ENCODE measurements around the gene MT1F.

The MT1F gene

DNA sequence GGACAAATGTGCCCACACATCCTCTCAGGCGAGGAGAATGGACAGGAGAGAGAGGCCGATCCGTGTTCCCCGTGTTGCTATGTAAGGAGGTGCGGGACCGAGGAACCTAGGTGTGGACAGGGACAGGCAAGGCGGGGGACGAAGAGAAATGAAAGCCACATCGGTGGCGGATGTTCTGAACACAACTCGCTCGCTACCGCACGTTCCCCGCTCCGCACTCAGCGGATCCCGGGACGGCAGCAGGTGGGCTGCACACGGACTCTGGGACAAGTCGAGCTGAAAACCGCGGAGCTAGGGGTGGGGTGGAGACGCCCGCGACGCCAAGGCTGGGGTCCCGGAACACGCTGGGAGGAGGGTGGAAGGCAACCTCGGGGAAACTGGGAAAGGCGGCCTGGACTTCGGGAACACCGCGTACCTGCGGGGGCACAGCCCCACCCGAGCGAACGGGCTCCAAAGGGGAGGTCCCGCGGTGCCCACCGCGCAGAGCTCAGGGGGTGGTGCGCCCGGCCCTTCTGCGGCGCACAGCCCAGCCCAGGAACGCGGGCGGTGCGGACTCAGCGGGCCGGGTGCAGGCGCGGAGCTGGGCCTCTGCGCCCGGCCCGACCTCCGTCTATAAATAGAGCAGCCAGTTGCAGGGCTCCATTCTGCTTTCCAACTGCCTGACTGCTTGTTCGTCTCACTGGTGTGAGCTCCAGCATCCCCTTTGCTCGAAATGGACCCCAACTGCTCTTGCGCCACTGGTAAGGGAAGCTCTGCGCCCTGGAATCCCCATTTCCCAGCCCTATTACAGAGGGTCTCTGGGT lies 32.4 kb upstream of the MT1F start, which contains the start of gene MT1E:
Gene MT1E, plus strand, starts transcription at position 642 of the 803 bp plus-strand sequence. Its CDS starts 71 bp downstream, at position 713.
- in situ Hi-C loops (cut with MboI; ENCODE audit: low sequenced_read_pairs), result no loop called here

DNA sequence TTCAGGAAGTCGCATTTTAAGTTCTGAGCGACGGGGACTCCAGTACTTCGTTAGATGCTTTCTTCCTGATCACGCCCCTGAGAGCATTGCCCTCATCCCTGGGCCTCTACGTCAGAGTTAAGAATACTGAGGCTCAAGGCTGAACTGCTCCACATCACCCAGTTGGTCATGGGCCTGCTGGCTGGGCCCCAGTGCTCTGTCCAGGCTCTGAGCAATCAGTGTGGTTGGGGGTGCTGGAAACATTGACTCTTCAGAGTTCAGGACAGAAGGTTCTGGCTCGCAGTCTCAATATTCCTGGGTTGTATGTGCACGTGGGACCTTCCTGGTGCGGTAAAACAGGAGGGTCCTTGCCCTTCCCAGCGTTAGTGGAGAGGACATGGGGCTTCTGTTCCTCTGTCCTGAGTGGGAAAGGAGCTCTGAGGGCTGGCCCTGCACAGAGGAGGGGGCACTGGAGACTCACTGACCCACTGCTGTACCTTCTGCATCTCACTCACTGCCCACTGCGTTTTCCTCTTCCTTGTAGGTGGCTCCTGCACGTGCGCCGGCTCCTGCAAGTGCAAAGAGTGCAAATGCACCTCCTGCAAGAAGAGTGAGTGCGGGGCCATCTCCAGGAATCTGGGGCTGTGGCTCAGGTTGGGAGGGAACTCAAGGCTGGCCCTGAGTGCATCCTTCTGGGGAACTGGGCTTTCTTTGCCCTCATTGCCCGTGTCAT lies 31.7 kb upstream of the MT1F start:
- in situ Hi-C loops (cut with MboI; ENCODE audit: low sequenced_read_pairs), result no loop called here

- in situ Hi-C loops (cut with MboI; ENCODE audit: low sequenced_read_pairs), result no loop called here
Measured at GRCh38 chr16:56626685-56627084, 31.1 kb upstream of the MT1F start.

DNA sequence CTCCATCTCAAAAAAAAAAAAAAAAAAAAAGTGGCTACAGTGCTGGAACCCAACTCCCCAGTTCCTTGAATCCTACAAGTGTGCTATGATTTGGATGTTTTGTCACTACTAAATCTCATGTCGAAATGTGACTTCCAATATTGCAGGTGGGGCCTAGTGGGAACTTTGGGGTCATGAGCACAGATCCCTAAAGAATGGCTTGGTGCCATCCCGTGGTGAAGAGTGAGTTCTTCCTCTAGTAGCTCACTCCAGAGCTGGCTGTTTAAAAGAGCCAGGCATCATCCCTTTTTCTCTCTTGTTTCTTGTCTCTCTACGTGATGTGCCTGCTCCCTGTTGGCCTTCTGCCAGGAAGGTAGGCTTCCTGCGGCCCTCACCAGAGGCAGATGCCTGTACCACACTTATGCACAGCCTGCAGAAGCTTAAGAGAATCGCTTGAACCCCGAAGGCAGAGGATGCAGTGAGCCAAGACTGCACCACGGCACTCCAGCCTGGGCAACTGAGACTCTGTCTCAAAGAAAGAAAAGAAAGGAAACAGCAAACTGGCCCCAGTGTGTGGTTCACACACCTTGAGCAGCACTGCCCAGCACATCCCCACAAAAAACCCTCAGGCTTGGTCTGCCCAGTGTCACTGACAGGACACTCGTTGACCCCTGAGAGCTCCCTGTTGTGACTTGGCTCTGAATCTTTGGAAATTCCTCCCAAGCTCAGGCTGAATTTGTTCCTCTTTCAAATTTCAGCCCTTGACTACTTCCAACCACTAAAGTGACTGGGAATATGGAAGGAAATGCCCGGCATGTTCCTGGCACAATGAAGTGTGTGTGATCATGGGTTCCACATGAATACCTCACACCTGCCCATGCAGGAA lies 29.0 kb upstream of the MT1F start:
- in situ Hi-C loops (cut with MboI; ENCODE audit: low sequenced_read_pairs), result no loop called here

DNA sequence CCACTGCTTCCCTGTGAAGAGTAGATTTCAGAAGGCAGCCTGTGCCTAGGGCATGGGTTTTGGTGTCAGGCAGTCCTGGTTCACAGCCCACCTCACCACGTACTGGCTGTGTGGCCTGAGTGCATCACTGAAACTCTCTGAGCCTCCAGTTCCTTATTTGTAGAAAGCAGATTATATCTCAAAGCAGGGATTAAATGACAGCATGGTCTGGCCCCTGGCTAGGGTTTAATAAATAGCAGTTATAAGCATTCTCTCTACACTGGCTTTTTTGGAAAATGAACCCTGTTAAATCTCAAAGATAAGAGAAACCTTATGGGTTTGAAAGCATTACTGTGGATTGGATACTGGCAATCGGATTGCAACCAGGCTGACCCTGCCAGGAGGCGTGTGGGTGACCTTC lies 28.2 kb upstream of the MT1F start:
- in situ Hi-C loops (cut with MboI; ENCODE audit: low sequenced_read_pairs), result no loop called here

DNA sequence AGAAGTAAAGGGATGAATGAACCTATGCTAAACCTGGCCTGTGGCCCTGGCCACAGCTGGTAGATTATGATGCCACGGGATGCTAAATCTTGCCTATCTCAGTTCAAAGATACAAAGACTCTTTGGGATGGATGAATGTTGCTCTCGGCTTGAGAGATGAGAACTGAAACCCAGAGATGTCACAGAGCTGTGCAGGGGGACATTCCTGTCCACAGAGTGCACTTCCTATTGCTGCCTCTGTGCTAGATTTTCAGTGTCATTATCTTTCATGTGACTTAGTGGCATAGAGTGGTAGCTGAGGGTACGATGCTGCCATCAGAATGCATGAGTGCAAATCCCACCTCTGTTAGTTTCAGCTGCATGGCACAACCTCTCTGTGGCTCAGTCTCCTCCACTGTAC lies 27.6 kb upstream of the MT1F start:
- in situ Hi-C loops (cut with MboI; ENCODE audit: low sequenced_read_pairs), result no loop called here

GRCh38 chr16:56631197-56631596 lies 26.6 kb upstream of the MT1F start:
- in situ Hi-C loops (cut with MboI; ENCODE audit: low sequenced_read_pairs), result no loop called here

- in situ Hi-C loops (cut with MboI; ENCODE audit: low sequenced_read_pairs), result no loop called here
Measured at GRCh38 chr16:56631832-56632155, 26.0 kb upstream of the MT1F start.

GRCh38 chr16:56632156-56632847 lies 25.5 kb upstream of the MT1F start, which contains the start of gene MT1M:
MT1M (plus strand) TSS chr16:56632659; CDS start chr16:56632732, 73 bp downstream.
- in situ Hi-C loops (cut with MboI; ENCODE audit: low sequenced_read_pairs), result no loop called here

DNA sequence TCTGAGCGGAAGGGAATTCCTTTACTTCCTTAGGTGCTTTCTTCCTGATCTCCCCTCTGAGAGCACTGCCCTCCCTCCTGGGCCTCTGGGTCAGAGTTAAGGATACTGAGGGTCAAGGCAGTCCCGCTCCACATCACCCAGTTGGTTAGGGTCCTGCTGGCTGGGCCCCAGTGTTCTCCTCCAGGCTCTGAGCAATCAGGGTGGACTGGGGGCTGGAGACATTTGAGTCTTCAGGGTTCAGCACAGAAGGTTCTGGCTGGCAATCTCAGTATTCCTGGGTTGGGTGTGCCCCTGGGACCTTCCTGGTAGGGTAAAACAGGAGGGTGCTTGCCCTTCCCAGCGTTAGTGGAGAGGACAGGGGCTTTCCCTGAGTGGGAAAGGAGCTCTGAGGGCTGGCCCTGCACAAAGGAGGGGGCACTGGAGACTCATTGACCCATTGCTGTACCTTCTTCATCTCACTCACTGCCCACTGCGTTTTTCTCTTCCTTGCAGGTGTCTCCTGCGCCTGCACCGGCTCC lies 24.9 kb upstream of the MT1F start:
- in situ Hi-C loops (cut with MboI; ENCODE audit: low sequenced_read_pairs), result no loop called here

- in situ Hi-C loops (cut with MboI; ENCODE audit: low sequenced_read_pairs), result no loop called here
Measured at GRCh38 chr16:56633535-56633934, 24.2 kb upstream of the MT1F start.

- in situ Hi-C loops (cut with MboI; ENCODE audit: low sequenced_read_pairs), result no loop called here
Measured at GRCh38 chr16:56634715-56635440, 22.9 kb upstream of the MT1F start.

GRCh38 chr16:56635441-56635967 lies 22.3 kb upstream of the MT1F start:
- in situ Hi-C loops (cut with MboI; ENCODE audit: low sequenced_read_pairs), result no loop called here

DNA sequence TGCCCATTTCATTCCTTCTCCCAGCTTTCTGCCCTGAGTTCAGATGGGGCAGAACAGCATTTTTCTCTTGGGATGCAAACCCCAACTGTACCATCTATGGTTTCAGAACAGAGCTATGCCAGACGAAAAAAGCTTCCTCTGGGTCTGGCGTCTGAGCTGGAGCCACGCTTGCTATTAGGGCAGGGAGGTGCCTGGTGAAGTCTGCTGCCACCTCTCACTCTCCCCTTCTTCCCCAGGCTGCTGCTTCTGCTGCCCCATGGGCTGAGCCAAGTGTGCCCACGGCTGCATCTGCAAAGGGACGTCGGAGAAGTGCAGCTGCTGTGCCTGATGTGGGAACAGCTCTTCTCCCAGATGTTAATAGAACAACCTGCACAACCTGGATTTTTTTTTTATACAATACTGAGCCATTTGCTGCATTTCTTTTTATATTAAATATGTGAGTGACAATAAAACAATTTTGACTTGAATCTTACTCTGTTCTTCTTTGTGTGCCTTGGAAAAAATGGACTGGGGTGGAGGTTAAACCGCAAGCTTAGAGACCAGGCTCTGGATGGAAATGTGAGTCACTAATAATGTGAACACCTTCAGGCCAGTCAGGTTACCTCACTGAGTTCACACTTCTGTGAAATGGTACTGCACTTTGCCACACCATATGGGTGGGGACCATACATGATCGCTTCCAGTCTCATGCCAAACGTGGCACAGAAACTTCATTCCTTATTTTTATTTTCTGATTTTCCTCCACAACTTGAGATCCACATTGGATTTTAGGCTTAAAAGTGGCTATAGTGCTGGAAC lies 20.9 kb upstream of the MT1F start:
- in situ Hi-C loops (cut with MboI; ENCODE audit: low sequenced_read_pairs), result no loop called here

DNA sequence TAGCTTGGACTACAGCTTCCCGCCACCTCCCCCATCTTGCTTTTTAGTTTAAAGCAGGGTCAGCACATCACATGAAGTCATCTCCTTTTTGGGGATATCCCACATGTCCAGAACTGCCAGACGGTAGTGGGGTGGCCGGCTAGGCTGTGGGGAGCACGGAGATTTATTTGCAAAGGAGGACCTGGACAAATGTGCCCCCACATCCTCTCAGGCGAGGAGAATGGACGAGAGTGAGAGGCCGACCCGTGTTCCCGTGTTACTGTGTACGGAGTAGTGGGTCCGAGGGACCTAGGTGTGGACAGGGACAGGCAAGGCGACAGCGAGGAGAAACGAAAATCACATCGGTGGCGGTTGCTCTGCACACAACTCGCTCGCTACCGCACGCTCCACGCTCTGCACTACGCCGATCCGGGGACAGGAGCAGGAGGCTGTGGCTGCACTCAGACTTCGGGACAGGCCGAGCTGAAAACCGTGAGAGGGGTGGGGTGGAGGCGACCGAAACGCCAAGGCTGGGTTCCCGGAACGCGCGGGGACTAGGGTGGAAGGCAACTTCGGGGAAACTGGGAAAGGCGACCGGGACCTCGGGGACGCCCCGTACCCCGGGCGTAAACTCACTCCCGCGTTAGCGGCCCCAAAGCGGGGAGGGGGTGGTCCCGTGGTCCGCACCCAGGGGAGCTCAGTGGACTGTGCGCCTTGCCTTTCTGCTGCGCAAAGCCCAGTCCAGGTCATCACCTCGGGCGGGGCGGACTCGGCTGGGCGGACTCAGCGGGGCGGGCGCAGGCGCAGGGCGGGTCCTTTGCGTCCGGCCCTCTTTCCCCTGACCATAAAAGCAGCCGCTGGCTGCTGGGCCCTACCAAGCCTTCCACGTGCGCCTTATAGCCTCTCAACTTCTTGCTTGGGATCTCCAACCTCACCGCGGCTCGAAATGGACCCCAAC lies 19.7 kb upstream of the MT1F start, which contains the start of gene MT1A:
Gene MT1A, plus strand, starts transcription at position 853 of the 937 bp plus-strand sequence. Its CDS starts 73 bp downstream, at position 926.
- in situ Hi-C loops (cut with MboI; ENCODE audit: low sequenced_read_pairs), result no loop called here

DNA sequence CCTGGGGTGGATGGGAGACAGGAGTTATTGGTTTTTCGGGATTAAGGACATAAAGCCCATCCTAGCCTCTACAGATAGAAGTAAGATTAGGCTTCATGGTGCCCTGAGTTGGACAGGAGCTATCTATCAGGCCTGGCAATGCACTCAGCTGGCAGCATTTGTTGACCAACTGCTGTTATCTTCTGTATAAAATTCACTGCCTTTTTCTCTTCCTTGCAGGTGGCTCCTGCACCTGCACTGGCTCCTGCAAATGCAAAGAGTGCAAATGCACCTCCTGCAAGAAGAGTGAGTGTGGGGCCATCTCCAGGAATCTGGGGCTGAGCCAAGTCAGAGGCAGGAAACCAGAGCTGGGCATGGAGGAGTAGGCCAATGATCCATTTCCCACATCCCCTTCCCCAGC lies 18.7 kb upstream of the MT1F start:
- in situ Hi-C loops (cut with MboI; ENCODE audit: low sequenced_read_pairs), result no loop called here

- in situ Hi-C loops (cut with MboI; ENCODE audit: low sequenced_read_pairs), result no loop called here
Measured at GRCh38 chr16:56640076-56640475, 17.7 kb upstream of the MT1F start.

- in situ Hi-C loops (cut with MboI; ENCODE audit: low sequenced_read_pairs), result no loop called here
Measured at GRCh38 chr16:56641166-56641565, 16.6 kb upstream of the MT1F start.

Measured in HL-60/S4 treated with retinoic acid at 250 ng/mL for 4 days and 3 days (cell line).